OCI-LY3 (cell line): ENCODE results near the gene CRTAC1.

ENCODE experiments used
- EZH2phosphoT487 ChIP-seq: fragments of 200-600 bp; shearing (Covaris generic); IDR thresholded peaks from 2 replicates; pipeline ENCODE4 v1.6.1; 2018; ENCODE audit warnings: antibody characterized with exemption, mixed run types, low read depth
- TF ChIP-seq, protein P1 (sequence below): fragments of 200-600, 300-600 bp; sonication (generic); IDR thresholded peaks from 2 replicates; pipeline ENCODE4 v1.5.1; 2014; ENCODE audit warnings: antibody characterized with exemption, low read length, low read depth

DNA sequence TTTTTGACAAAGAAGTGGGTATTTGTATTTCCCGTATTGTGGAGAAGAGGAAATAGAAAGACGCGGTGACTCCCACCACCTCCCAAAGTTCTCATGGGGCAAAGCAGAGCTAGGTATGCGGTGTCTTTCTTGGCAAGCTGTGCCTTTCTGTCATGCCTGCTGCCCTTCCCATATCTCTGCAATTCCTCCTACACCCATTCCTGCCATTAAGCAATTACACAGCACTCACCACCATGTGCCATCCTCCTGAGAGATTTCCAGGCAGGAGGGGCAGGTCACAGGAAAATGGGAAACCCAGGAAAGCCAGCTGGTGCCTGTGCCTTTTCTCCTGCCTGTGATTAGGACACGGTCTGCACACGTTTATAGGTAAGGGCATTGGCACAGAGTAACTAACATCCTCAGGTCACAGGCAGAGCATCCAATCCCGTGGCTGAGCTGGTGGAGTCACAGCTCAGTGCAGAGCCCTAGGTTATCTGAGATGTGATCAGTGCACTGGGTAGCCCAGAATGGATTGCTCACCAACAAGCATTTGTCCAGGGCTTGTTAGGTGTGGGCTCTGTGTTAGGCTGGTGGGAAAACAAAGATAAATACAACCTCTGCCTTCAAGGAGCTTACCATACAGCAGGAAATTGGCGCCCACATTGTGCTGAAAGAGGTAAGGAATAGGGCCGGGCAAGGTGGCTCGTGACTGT, 9.4 kb upstream of the CRTAC1 start:
- TF ChIP-seq, protein P1, sequence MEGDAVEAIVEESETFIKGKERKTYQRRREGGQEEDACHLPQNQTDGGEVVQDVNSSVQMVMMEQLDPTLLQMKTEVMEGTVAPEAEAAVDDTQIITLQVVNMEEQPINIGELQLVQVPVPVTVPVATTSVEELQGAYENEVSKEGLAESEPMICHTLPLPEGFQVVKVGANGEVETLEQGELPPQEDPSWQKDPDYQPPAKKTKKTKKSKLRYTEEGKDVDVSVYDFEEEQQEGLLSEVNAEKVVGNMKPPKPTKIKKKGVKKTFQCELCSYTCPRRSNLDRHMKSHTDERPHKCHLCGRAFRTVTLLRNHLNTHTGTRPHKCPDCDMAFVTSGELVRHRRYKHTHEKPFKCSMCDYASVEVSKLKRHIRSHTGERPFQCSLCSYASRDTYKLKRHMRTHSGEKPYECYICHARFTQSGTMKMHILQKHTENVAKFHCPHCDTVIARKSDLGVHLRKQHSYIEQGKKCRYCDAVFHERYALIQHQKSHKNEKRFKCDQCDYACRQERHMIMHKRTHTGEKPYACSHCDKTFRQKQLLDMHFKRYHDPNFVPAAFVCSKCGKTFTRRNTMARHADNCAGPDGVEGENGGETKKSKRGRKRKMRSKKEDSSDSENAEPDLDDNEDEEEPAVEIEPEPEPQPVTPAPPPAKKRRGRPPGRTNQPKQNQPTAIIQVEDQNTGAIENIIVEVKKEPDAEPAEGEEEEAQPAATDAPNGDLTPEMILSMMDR: no peak
- no peak for TF ChIP-seq EZH2phosphoT487
